NCI-H748 treated with DMSO at 0.1 percent for 48 hours (cell line): ENCODE results near the gene EN2.

Source experiments
- DNase-seq: peaks from one replicate; lab custom pipeline; 2025; lab: John Stamatoyannopoulos, UW

EN2 gene

GRCh38 chr7:155486783-155487508 lies 29.0 kb downstream of the EN2 start:
- no peak for DNase-seq

GRCh38 chr7:155487509-155488482 lies 29.9 kb downstream of the EN2 start:
- DNase-seq, result no peak

GRCh38 chr7:155488483-155489127 lies 30.7 kb downstream of the EN2 start:
- DNase-seq, result no peak

- no peak for DNase-seq
Observed at GRCh38 chr7:155489158-155489840, 31.4 kb downstream of the EN2 start.

- DNase-seq, result no peak
Observed at GRCh38 chr7:155489862-155490696, 32.1 kb downstream of the EN2 start.

- DNase-seq, result no peak
Observed at GRCh38 chr7:155490697-155491628, 33.0 kb downstream of the EN2 start.

- no peak for DNase-seq
Observed at GRCh38 chr7:155491812-155492211, 33.9 kb downstream of the EN2 start.

- no peak for DNase-seq
Observed at GRCh38 chr7:155493744-155494538, 36.0 kb downstream of the EN2 start.

- no peak for DNase-seq
Observed at GRCh38 chr7:155494551-155494950, 36.6 kb downstream of the EN2 start.

GRCh38 chr7:155495440-155496248 lies 37.7 kb downstream of the EN2 start:
- no peak for DNase-seq

GRCh38 chr7:155496267-155497005 lies 38.5 kb downstream of the EN2 start:
- DNase-seq, result no peak

- no peak for DNase-seq
Observed at GRCh38 chr7:155497149-155497901, 39.4 kb downstream of the EN2 start.

GRCh38 chr7:155505422-155505793 lies 47.5 kb downstream of the EN2 start:
- no peak for DNase-seq

- peak; percentile 20 for DNase-seq
Observed at GRCh38 chr7:155506854-155507337, 49.0 kb downstream of the EN2 start.

GRCh38 chr7:155507576-155507975 lies 49.6 kb downstream of the EN2 start:
- no peak for DNase-seq
